Keratinocyte (primary cell): ENCODE data around the gene SUPT20HL1. TPM values are rescaled to one million over a fixed set of nuclear protein-coding genes. Genes with fewer than 3 reads are reported as not detected.

Experiments used
- DNase-seq: peaks from one replicate; pipeline ENCODE4 v3.0.0-alpha.2; 2011; ENCODE audit warnings: low read depth, missing footprints, low spot score
- FAIRE-seq: peaks from 2 replicates; lab custom pipeline; 2011; peaks lifted over from hg19 to GRCh38; lab: Jason Lieb, UNC
- H2AFZ ChIP-seq: 2 replicates; pipeline ENCODE4 v1.6.0; 2012; ENCODE audit warnings: low read length, control low read depth, inconsistent platforms; ENCODE audit not compliant: control insufficient read depth
- H3K27ac ChIP-seq: 2 replicates; pipeline ENCODE4 v1.5.1; 2011; ENCODE audit warnings: low read length; ENCODE audit not compliant: control insufficient read depth, insufficient read depth
- H3K27me3 ChIP-seq: 3 replicates; pipeline ENCODE4 v1.6.0; 2011; ENCODE audit warnings: low read length; ENCODE audit not compliant: control insufficient read depth, insufficient read depth; ENCODE audit errors: extremely low read depth
- H3K36me3 ChIP-seq, 2 experiments: 2 replicates in 1 of 2; 3 replicates in 1 of 2; pipeline ENCODE4 v1.5.1; 2011; ENCODE audit warnings: low read length in 2 of 2, mild to moderate bottlenecking in 1 of 2; ENCODE audit not compliant: control insufficient read depth in 2 of 2, insufficient read depth in 2 of 2; ENCODE audit errors: extremely low read depth in 1 of 2
- H3K4me1 ChIP-seq: 3 replicates; pipeline ENCODE4 v1.5.1; 2011; ENCODE audit warnings: low read length; ENCODE audit not compliant: control insufficient read depth, insufficient read depth; ENCODE audit errors: extremely low read depth
- H3K4me2 ChIP-seq: 3 replicates; pipeline ENCODE4 v1.6.0; 2011; ENCODE audit warnings: low read depth, low read length; ENCODE audit not compliant: control insufficient read depth, insufficient read depth; ENCODE audit errors: extremely low read depth
- H3K4me3 ChIP-seq, 3 experiments: fragments of 200-600 bp in 1 of 3; sonication (generic) in 1 of 3; 2 replicates in 2 of 3; 3 replicates in 1 of 3; pipeline ENCODE4 v1.5.1; 2011 to 2016; ENCODE audit warnings: low read length in 3 of 3, mild to moderate bottlenecking in 3 of 3, control low read depth in 2 of 3, inconsistent platforms in 1 of 3, low read depth in 1 of 3, mixed read lengths in 1 of 3, mixed run types in 1 of 3, moderate library complexity in 1 of 3; ENCODE audit not compliant: control insufficient read depth in 2 of 3, insufficient read depth in 2 of 3; ENCODE audit errors: extremely low read depth in 1 of 3
- H3K79me2 ChIP-seq: 2 replicates; pipeline ENCODE4 v1.6.0; 2012; ENCODE audit warnings: low read length; ENCODE audit not compliant: control insufficient read depth, insufficient read depth
- H3K9ac ChIP-seq: 3 replicates; pipeline ENCODE4 v1.6.0; 2011; ENCODE audit warnings: low read length; ENCODE audit not compliant: control insufficient read depth, insufficient read depth; ENCODE audit errors: extremely low read depth
- H3K9me1 ChIP-seq: 3 replicates; pipeline ENCODE4 v1.6.0; 2011; ENCODE audit warnings: low read length; ENCODE audit not compliant: control insufficient read depth, insufficient read depth; ENCODE audit errors: extremely low read depth
- H3K9me3 ChIP-seq: 2 replicates; pipeline ENCODE4 v1.5.1; 2012; ENCODE audit warnings: low read depth, low read length; ENCODE audit not compliant: control insufficient read depth
- H4K20me1 ChIP-seq: 3 replicates; pipeline ENCODE4 v1.6.0; 2011; ENCODE audit warnings: low read length; ENCODE audit not compliant: control insufficient read depth, insufficient read depth; ENCODE audit errors: extremely low read depth
- EZH2 ChIP-seq: IDR thresholded peaks from one replicate; pipeline ENCODE4 v1.6.1; 2012; ENCODE audit warnings: inconsistent platforms, mild to moderate bottlenecking, low read length, moderate library complexity
- dilution Hi-C: fragments of 300-500 bp; cut with MboI; formaldehyde crosslinking; loops from one replicate; pipeline ENCODE4 v1.7.0; 2020; ENCODE audit warnings: low sequenced_read_pairs; ENCODE audit not compliant: extremely low pct_ligation_motif_present
- polyA plus RNA-seq, 5 experiments: library from polyadenylated mRNA; depleted of rRNA in 3 of 5; stranded (reverse) in 3 of 5; stranded (forward) in 1 of 5; unstranded in 1 of 5; fragments of >200 nt; gene quantifications; 1 replicate in 1 of 5; 2 replicates in 3 of 5; 3 replicates in 1 of 5; pipeline versions ENCODE4 v1.2.1 to v1.2.3, GENCODE V29; 2011 to 2012; ENCODE audit warnings: missing spikeins in 2 of 5, low read depth in 1 of 5, low replicate concordance in 1 of 5
- TF ChIP-seq, protein P1 (sequence below), 3 experiments: IDR thresholded peaks in 1 of 3; conservative IDR thresholded peaks in 1 of 3; optimal IDR thresholded peaks in 1 of 3; 2 replicates in 2 of 3; 3 replicates in 1 of 3; pipeline versions ENCODE3 to v1.5.1; 2011; ENCODE audit warnings: low read length in 3 of 3, mild to moderate bottlenecking in 3 of 3, moderate library complexity in 2 of 3, control low read depth in 1 of 3, inconsistent platforms in 1 of 3; ENCODE audit not compliant: insufficient read depth in 2 of 3; ENCODE audit errors: extremely low read depth in 1 of 3

SUPT20HL1 gene
- polyA plus RNA-seq, 1 donor (not counting 4 experiments of a cell fraction or from before 2014, with no cell fraction given) = not detected

DNA sequence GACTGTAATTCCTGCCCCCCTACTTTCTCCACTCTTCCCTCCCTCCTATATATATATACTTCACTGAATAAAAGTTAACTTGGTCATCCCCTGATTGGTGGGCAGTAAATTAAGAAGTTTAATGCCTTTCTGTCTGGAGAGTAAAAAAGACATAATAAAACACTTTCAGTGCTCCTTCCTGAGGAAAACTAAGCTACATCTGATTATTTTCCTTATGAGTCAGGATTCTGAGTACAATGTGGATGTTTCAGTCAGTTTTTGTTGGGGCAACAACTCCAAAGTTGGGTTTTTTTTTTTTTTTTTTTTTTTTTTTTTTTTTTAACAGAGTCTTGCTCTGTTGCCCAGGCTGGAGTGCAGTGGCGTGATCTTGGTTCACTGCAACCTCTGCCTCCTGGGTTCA lies 24.6 kb upstream of the SUPT20HL1 start:
- TF ChIP-seq EZH2 = no peak
- TF ChIP-seq, protein P1, sequence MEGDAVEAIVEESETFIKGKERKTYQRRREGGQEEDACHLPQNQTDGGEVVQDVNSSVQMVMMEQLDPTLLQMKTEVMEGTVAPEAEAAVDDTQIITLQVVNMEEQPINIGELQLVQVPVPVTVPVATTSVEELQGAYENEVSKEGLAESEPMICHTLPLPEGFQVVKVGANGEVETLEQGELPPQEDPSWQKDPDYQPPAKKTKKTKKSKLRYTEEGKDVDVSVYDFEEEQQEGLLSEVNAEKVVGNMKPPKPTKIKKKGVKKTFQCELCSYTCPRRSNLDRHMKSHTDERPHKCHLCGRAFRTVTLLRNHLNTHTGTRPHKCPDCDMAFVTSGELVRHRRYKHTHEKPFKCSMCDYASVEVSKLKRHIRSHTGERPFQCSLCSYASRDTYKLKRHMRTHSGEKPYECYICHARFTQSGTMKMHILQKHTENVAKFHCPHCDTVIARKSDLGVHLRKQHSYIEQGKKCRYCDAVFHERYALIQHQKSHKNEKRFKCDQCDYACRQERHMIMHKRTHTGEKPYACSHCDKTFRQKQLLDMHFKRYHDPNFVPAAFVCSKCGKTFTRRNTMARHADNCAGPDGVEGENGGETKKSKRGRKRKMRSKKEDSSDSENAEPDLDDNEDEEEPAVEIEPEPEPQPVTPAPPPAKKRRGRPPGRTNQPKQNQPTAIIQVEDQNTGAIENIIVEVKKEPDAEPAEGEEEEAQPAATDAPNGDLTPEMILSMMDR (optimal IDR thresholded peaks at IDR 0.05 in 1 of 3, IDR thresholded peaks at IDR 0.05 in 1 of 3, conservative IDR thresholded peaks at IDR 0.05 in 1 of 3; ENCODE audit: extremely low read depth in 1 of 3, insufficient read depth in 2 of 3, low read length in 3 of 3) = no peak
- H3K9me1 ChIP-seq = no peaks in the 10 kb centered on the region
- H3K27ac ChIP-seq = no peak overlapping the region
- H3K27me3 ChIP-seq = no peaks in the 10 kb centered on the region
- H4K20me1 ChIP-seq = no peaks in the 10 kb centered on the region
- FAIRE-seq (no peak), DNase-seq (no peak)
- no peak overlapping the region for H3K9ac ChIP-seq
- H3K79me2 ChIP-seq = no peaks in the 10 kb centered on the region
- no peak overlapping the region for H3K4me3 ChIP-seq
- dilution Hi-C loops = no loop called here
- no peak overlapping the region for H2AFZ ChIP-seq
- no peak overlapping the region for H3K4me2 ChIP-seq
- no peaks in the 10 kb centered on the region for H3K4me1 ChIP-seq
- no peaks in the 10 kb centered on the region for H3K36me3 ChIP-seq
- no peaks in the 10 kb centered on the region for H3K9me3 ChIP-seq

DNA sequence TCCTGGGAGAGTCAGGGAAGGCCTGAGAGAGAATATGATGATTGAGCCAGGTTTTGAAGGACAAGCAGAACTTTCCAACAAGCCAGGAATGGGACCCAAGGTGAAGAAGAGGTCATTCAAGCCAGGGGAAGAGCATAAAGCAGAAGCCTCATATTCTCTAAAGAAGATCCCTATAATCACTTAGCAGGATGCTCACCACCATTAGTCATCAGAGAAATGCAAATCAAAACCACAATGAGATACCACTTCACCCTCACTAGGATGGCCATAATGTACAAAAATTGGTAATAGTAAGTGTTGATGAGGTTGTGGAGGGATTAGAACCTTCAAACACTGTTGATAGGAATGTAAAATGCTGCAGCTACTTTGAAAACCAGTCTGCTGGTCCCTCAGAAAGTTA lies 20.5 kb upstream of the SUPT20HL1 start:
- Histone ChIP-seq H3K27ac (no peak overlapping the region), H3K9me1 (no peaks in the 10 kb centered on the region), H3K36me3 (no peaks in the 10 kb centered on the region), H3K4me2 (no peak overlapping the region), H3K79me2 (no peaks in the 10 kb centered on the region), H2AFZ (no peak overlapping the region), H3K9me3 (no peaks in the 10 kb centered on the region), H3K4me1 (no peaks in the 10 kb centered on the region), H3K27me3 (no peaks in the 10 kb centered on the region), H3K4me3 (no peak overlapping the region), H4K20me1 (no peaks in the 10 kb centered on the region), H3K9ac (no peak overlapping the region)
- no peak for DNase-seq
- no peak for FAIRE-seq
- dilution Hi-C loops = no loop called here
- TF ChIP-seq, protein P1 (optimal IDR thresholded peaks at IDR 0.05 in 1 of 3, IDR thresholded peaks at IDR 0.05 in 1 of 3, conservative IDR thresholded peaks at IDR 0.05 in 1 of 3; ENCODE audit: extremely low read depth in 1 of 3, insufficient read depth in 2 of 3, low read length in 3 of 3) = no peak
- no peak for TF ChIP-seq EZH2
